HEK293 (cell line): ENCODE data around the gene BCS1L.

Experiments
- HOXD13 ChIP-seq: sonication (generic); formaldehyde crosslinking; IDR thresholded peaks from 2 replicates; pipeline ENCODE4 v1.8.0; 2022; ENCODE audit warnings: missing genetic modification reagents, borderline replicate concordance
- ZNF175 ChIP-seq: fragments of 450-650 bp; formaldehyde crosslinking; IDR thresholded peaks from 2 replicates; pipeline ENCODE4 v1.5.1; 2016; ENCODE audit warnings: missing biosample characterization, missing genetic modification characterization
- TF ChIP-seq, protein P1 (sequence below): fragments of 450-650 bp; formaldehyde crosslinking; IDR thresholded peaks from 2 replicates; pipeline ENCODE4 v1.5.1; 2016; ENCODE audit warnings: missing biosample characterization, missing genetic modification characterization
- TF ChIP-seq, protein P2 (sequence below): fragments of 450-650 bp; formaldehyde crosslinking; IDR thresholded peaks from 2 replicates; pipeline ENCODE4 v1.5.1; 2016; ENCODE audit warnings: missing biosample characterization, missing genetic modification characterization

- TF ChIP-seq, protein P1, sequence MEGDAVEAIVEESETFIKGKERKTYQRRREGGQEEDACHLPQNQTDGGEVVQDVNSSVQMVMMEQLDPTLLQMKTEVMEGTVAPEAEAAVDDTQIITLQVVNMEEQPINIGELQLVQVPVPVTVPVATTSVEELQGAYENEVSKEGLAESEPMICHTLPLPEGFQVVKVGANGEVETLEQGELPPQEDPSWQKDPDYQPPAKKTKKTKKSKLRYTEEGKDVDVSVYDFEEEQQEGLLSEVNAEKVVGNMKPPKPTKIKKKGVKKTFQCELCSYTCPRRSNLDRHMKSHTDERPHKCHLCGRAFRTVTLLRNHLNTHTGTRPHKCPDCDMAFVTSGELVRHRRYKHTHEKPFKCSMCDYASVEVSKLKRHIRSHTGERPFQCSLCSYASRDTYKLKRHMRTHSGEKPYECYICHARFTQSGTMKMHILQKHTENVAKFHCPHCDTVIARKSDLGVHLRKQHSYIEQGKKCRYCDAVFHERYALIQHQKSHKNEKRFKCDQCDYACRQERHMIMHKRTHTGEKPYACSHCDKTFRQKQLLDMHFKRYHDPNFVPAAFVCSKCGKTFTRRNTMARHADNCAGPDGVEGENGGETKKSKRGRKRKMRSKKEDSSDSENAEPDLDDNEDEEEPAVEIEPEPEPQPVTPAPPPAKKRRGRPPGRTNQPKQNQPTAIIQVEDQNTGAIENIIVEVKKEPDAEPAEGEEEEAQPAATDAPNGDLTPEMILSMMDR, result no peak
- TF ChIP-seq, protein P2, sequence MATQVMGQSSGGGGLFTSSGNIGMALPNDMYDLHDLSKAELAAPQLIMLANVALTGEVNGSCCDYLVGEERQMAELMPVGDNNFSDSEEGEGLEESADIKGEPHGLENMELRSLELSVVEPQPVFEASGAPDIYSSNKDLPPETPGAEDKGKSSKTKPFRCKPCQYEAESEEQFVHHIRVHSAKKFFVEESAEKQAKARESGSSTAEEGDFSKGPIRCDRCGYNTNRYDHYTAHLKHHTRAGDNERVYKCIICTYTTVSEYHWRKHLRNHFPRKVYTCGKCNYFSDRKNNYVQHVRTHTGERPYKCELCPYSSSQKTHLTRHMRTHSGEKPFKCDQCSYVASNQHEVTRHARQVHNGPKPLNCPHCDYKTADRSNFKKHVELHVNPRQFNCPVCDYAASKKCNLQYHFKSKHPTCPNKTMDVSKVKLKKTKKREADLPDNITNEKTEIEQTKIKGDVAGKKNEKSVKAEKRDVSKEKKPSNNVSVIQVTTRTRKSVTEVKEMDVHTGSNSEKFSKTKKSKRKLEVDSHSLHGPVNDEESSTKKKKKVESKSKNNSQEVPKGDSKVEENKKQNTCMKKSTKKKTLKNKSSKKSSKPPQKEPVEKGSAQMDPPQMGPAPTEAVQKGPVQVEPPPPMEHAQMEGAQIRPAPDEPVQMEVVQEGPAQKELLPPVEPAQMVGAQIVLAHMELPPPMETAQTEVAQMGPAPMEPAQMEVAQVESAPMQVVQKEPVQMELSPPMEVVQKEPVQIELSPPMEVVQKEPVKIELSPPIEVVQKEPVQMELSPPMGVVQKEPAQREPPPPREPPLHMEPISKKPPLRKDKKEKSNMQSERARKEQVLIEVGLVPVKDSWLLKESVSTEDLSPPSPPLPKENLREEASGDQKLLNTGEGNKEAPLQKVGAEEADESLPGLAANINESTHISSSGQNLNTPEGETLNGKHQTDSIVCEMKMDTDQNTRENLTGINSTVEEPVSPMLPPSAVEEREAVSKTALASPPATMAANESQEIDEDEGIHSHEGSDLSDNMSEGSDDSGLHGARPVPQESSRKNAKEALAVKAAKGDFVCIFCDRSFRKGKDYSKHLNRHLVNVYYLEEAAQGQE (tag by site-specific recombination), result no peak
- TF ChIP-seq ZNF175 (tag by site-specific recombination) (no peak), HOXD13 (CRISPR knock-in tag) (no peak)
These were observed 19.6 kb downstream of the BCS1L start for GRCh38 chr2:218679119-218679518.
